HepG2 (cell line): ENCODE measurements around the gene ELL. TPM values are rescaled to one million over a fixed set of nuclear protein-coding genes. Genes with fewer than 3 reads are reported as not detected.

Experiments used
- ARNT ChIP-seq: fragments of 450-650 bp; IDR thresholded peaks from 2 replicates; pipeline ENCODE4 v1.6.1; 2017
- BCL3 ChIP-seq: sonication (generic); formaldehyde crosslinking; IDR thresholded peaks from 2 replicates; pipeline ENCODE4 v1.5.1; 2020; ENCODE audit warnings: mild to moderate bottlenecking, missing genetic modification reagents, moderate library complexity
- BRCA1 ChIP-seq: sonication (generic); formaldehyde crosslinking; IDR thresholded peaks from 2 replicates; pipeline ENCODE4 v1.4.0; 2020; ENCODE audit warnings: missing genetic modification reagents
- CERS6 ChIP-seq: sonication (generic); formaldehyde crosslinking; IDR thresholded peaks from 2 replicates; pipeline ENCODE4 v1.5.0; 2020; ENCODE audit warnings: missing genetic modification reagents
- ESRRA ChIP-seq: sonication (generic); formaldehyde crosslinking; IDR thresholded peaks from 2 replicates; pipeline ENCODE4 v1.5.1; 2020; ENCODE audit warnings: mild to moderate bottlenecking, low read depth, missing genetic modification reagents
- HNRNPK ChIP-seq: fragments of 200-400 bp; formaldehyde crosslinking; IDR thresholded peaks from 2 replicates; pipeline ENCODE4 v1.6.1; 2018; ENCODE audit warnings: low read length, low read depth, moderate library complexity, mild to moderate bottlenecking; ENCODE audit not compliant: poor library complexity, severe bottlenecking
- KMT2B ChIP-seq: IDR thresholded peaks from 2 replicates; pipeline ENCODE4 v1.6.1; 2016; ENCODE audit warnings: missing genetic modification reagents, missing compliant biosample characterization
- NFIC ChIP-seq: IDR thresholded peaks from 2 replicates; pipeline ENCODE4 v1.6.1; 2012; ENCODE audit warnings: mild to moderate bottlenecking, low read length, inconsistent platforms
- NKX3-1 ChIP-seq: sonication (generic); formaldehyde crosslinking; IDR thresholded peaks from 2 replicates; pipeline ENCODE4 v1.5.0; 2020; ENCODE audit warnings: missing genetic modification reagents
- NR2F6 ChIP-seq, 2 experiments: IDR thresholded peaks; 2 replicates each; pipeline ENCODE4 v1.6.1; 2016; ENCODE audit warnings: antibody characterized with exemption in 1 of 2, mild to moderate bottlenecking in 1 of 2
- NR3C1 ChIP-seq: sonication (generic); formaldehyde crosslinking; IDR thresholded peaks from 2 replicates; pipeline ENCODE4 v1.4.0; 2020; ENCODE audit warnings: missing genetic modification reagents
- PRMT3 ChIP-seq: sonication (generic); formaldehyde crosslinking; IDR thresholded peaks from 2 replicates; pipeline ENCODE4 v1.8.1; 2022; ENCODE audit warnings: low read depth, mild to moderate bottlenecking, moderate library complexity, missing genetic modification reagents, borderline replicate concordance
- SALL1 ChIP-seq: sonication (generic); formaldehyde crosslinking; IDR thresholded peaks from 2 replicates; pipeline ENCODE4 v1.8.0; 2022; ENCODE audit warnings: mild to moderate bottlenecking, missing genetic modification reagents
- SP2 ChIP-seq: sonication (generic); formaldehyde crosslinking; IDR thresholded peaks from 2 replicates; pipeline ENCODE4 v1.5.1; 2020; ENCODE audit warnings: mild to moderate bottlenecking, missing genetic modification reagents
- TEF ChIP-seq: sonication (generic); formaldehyde crosslinking; IDR thresholded peaks from 2 replicates; pipeline ENCODE4 v1.5.0; 2020; ENCODE audit warnings: missing genetic modification reagents
- ZBTB43 ChIP-seq: sonication (generic); formaldehyde crosslinking; conservative IDR thresholded peaks from 2 replicates; pipeline ENCODE4 v1.4.0; 2020; ENCODE audit warnings: missing genetic modification reagents
- ZEB1 ChIP-seq: IDR thresholded peaks from 2 replicates; pipeline ENCODE4 v1.6.1; 2012; ENCODE audit warnings: mild to moderate bottlenecking, low read depth, inconsistent platforms; ENCODE audit not compliant: insufficient replicate concordance
- ZHX2 ChIP-seq, 2 experiments: sonication (generic) in 1 of 2; formaldehyde crosslinking in 1 of 2; IDR thresholded peaks; 2 replicates each; pipeline versions ENCODE4 v1.6.1 to v1.9.0; 2014 to 2022; ENCODE audit warnings: antibody characterized with exemption in 1 of 2, borderline replicate concordance in 1 of 2, inconsistent platforms in 1 of 2, low read depth in 1 of 2, missing genetic modification reagents in 1 of 2
- ZNF878 ChIP-seq: sonication (generic); formaldehyde crosslinking; IDR thresholded peaks from 2 replicates; pipeline ENCODE4 v1.8.1; 2023; ENCODE audit warnings: mild to moderate bottlenecking, missing genetic modification reagents, moderate library complexity
- ZNF879 ChIP-seq: sonication (generic); formaldehyde crosslinking; IDR thresholded peaks from 2 replicates; pipeline ENCODE4 v1.8.1; 2023; ENCODE audit warnings: missing genetic modification reagents
- polyA plus RNA-seq, 8 experiments: library from polyadenylated mRNA; depleted of rRNA in 3 of 8; stranded (reverse) in 7 of 8; unstranded in 1 of 8; fragments of >200 nt; fragmentation: Illumina TruSeq in 4 of 8; extraction: Trizol in 4 of 8; gene quantifications; 2 replicates each; pipeline versions ENCODE4 v1.2.1 to v1.2.3, GENCODE V29; 2011 to 2016; ENCODE audit warnings: low read depth in 4 of 8, missing spikeins in 1 of 8, mixed read lengths in 1 of 8; ENCODE audit not compliant: insufficient read depth in 1 of 8
- total RNA-seq, 5 experiments: library from RNA; depleted of rRNA; stranded (reverse); fragments of >200 nt; fragmentation: Illumina TruSeq; extraction: Trizol; gene quantifications; 2 replicates each; pipeline ENCODE4 v1.2.3, GENCODE V29; 2016; ENCODE audit warnings: low read depth in 1 of 5

The ELL gene
- total and polyA plus RNA-seq, 2 of the 13 experiments (the other 11 are each of a cell fraction or from before 2014, with no cell fraction given) = 3.7 to 5.4 TPM

- TF ChIP-seq ZHX2 (IDR thresholded peaks at IDR 0.05; ENCODE audit: low read depth) (no peak), ZHX2 (CRISPR knock-in tag; IDR thresholded peaks at IDR 0.05; ENCODE audit: borderline replicate concordance) (0 out of 2 replicates have a peak, but pooled peaks have one; percentile 53), ESRRA (CRISPR knock-in tag) (no peak), SP2 (CRISPR knock-in tag) (0 out of 2 replicates have a peak, but pooled peaks have one; percentile 32), NR2F6 (IDR thresholded peaks at IDR 0.05) (no peak), NR2F6 (CRISPR knock-in tag; IDR thresholded peaks at IDR 0.05) (no peak), NFIC (no peak), NR3C1 (CRISPR knock-in tag) (no peak), KMT2B (CRISPR knock-in tag) (no peak), ZBTB43 (0 out of 2 replicates have a peak, but pooled peaks have one; percentile 21), ZNF878 (no peak), BRCA1 (CRISPR knock-in tag) (peak; percentile 49; the same call in 1 of the 2 replicates), ARNT (no peak), BCL3 (CRISPR knock-in tag) (no peak; the same call in 1 of the 2 replicates), SALL1 (CRISPR knock-in tag) (no peak; the same call in none of the 2 replicates), CERS6 (no peak), PRMT3 (CRISPR knock-in tag) (no peak), HNRNPK (no peak), NKX3-1 (CRISPR knock-in tag) (no peak), ZEB1 (no peak), TEF (no peak), ZNF879 (CRISPR knock-in tag) (no peak)
Measured at GRCh38 chr19:18521692-18522123, at the start of gene ELL (continued).
